Measurements from ENCODE around the gene REG4. TPM values are rescaled to one million over a fixed set of nuclear protein-coding genes. Genes with fewer than 3 reads are reported as not detected.

The REG4 gene
- total and polyA plus RNA-seq, 2 of the 13 experiments (the other 11 are each of a cell fraction or from before 2014, with no cell fraction given) = not detected

- no peak for TF ChIP-seq NFAT5 (CRISPR knock-in tag; IDR thresholded peaks at IDR 0.05)
- 0 out of 2 replicates have a peak, but pooled peaks have one; percentile 28 for TF ChIP-seq ZBED4 (CRISPR knock-in tag; IDR thresholded peaks at IDR 0.05; ENCODE audit: borderline replicate concordance)
- no peak for TF ChIP-seq GMEB2 (CRISPR knock-in tag; IDR thresholded peaks at IDR 0.05; ENCODE audit: low read depth)
- TF ChIP-seq ARID3A (IDR thresholded peaks at IDR 0.05; ENCODE audit: low read depth, low read length) = peak; percentile 99
- peak; percentile 66 for TF ChIP-seq RARA (CRISPR knock-in tag; IDR thresholded peaks at IDR 0.05)
- TF ChIP-seq MIER3 (CRISPR knock-in tag; IDR thresholded peaks at IDR 0.05; ENCODE audit: borderline replicate concordance) = peak; percentile 46; the same call in 1 of the 2 replicates
- peak; percentile 66 for TF ChIP-seq KAT8 (CRISPR knock-in tag; IDR thresholded peaks at IDR 0.05)
- peak; percentile 92 for TF ChIP-seq TFAP4 (IDR thresholded peaks at IDR 0.05; ENCODE audit: borderline replicate concordance, low read depth)
- TF ChIP-seq HNF1B (CRISPR knock-in tag; IDR thresholded peaks at IDR 0.05) = peak; percentile 84; the same call in 1 of the 2 replicates
- TF ChIP-seq KLF16 (CRISPR knock-in tag; IDR thresholded peaks at IDR 0.05) = 0 out of 4 replicates have a peak, but pooled peaks of 1 of the 2 experiments have one; percentile 36
- TF ChIP-seq TRIM24 (CRISPR knock-in tag; IDR thresholded peaks at IDR 0.05) = no peak
- TF ChIP-seq FOXJ3 (CRISPR knock-in tag; IDR thresholded peaks at IDR 0.05; ENCODE audit: borderline replicate concordance) = peak; percentile 88; the same call in 1 of the 2 replicates
- no peak for TF ChIP-seq SRSF4 (IDR thresholded peaks at IDR 0.05; ENCODE audit: low read depth, low read length, poor library complexity, severe bottlenecking)
Observed at GRCh38 chr1:119766374-119766794, 44.9 kb downstream of the REG4 start (continued).

Data from HepG2 (cell line).